Trophoblast cell (in vitro differentiated cells and primary cell): ENCODE results near the gene SRSF9.

Experiments used
- DNase-seq, 2 donors: peaks; one replicate each; pipeline ENCODE4 v3.0.0-alpha.2; 2016
- H2AFZ ChIP-seq: 2 replicates; pipeline ENCODE4 v1.6.1; 2013; ENCODE audit warnings: low read length, moderate library complexity, mild to moderate bottlenecking; ENCODE audit not compliant: insufficient read depth, poor library complexity
- H2AK5ac ChIP-seq: 2 replicates; pipeline ENCODE4 v1.6.1; 2013; ENCODE audit warnings: mild to moderate bottlenecking, low read length
- H2BK120ac ChIP-seq: 2 replicates; pipeline ENCODE4 v1.6.1; 2013; ENCODE audit warnings: low read length, mild to moderate bottlenecking, moderate library complexity; ENCODE audit not compliant: insufficient read depth, poor library complexity
- H2BK12ac ChIP-seq: 2 replicates; pipeline ENCODE4 v1.6.1; 2013; ENCODE audit warnings: mild to moderate bottlenecking, low read length, moderate library complexity
- H2BK5ac ChIP-seq: 2 replicates; pipeline ENCODE4 v1.6.1; 2013; ENCODE audit warnings: low read length, low read depth, moderate library complexity, mild to moderate bottlenecking; ENCODE audit not compliant: poor library complexity
- H3K14ac ChIP-seq: 2 replicates; pipeline ENCODE4 v1.6.1; 2013; ENCODE audit warnings: mild to moderate bottlenecking, low read length
- H3K18ac ChIP-seq: 2 replicates; pipeline ENCODE4 v1.6.1; 2013; ENCODE audit warnings: mild to moderate bottlenecking, low read length
- H3K23ac ChIP-seq: 2 replicates; pipeline ENCODE4 v1.6.1; 2013; ENCODE audit warnings: low read length
- H3K27ac ChIP-seq: 2 replicates; pipeline ENCODE4 v1.5.1; 2013; ENCODE audit warnings: low read depth, mild to moderate bottlenecking, inconsistent platforms, low read length, moderate library complexity
- H3K27me3 ChIP-seq: 2 replicates; pipeline ENCODE4 v1.6.1; 2013; ENCODE audit warnings: inconsistent platforms, mild to moderate bottlenecking, low read length, moderate library complexity; ENCODE audit not compliant: insufficient read depth
- H3K36me3 ChIP-seq, 2 experiments: 1 replicate in 1 of 2; 2 replicates in 1 of 2; pipeline ENCODE4 v1.6.1; 2013; ENCODE audit warnings: low read length in 2 of 2, mild to moderate bottlenecking in 2 of 2, moderate library complexity in 1 of 2; ENCODE audit not compliant: insufficient read depth in 2 of 2, control insufficient read depth in 1 of 2
- H3K4ac ChIP-seq: 2 replicates; pipeline ENCODE4 v1.6.1; 2013; ENCODE audit warnings: low read depth, mild to moderate bottlenecking, low read length, moderate library complexity
- H3K4me1 ChIP-seq, 2 experiments: 1 replicate in 1 of 2; 2 replicates in 1 of 2; pipeline ENCODE4 v1.6.1; 2013; ENCODE audit warnings: low read length in 2 of 2, mild to moderate bottlenecking in 2 of 2, moderate library complexity in 1 of 2; ENCODE audit not compliant: insufficient read depth in 2 of 2, control insufficient read depth in 1 of 2
- H3K4me2 ChIP-seq: 2 replicates; pipeline ENCODE4 v1.6.1; 2013; ENCODE audit warnings: inconsistent platforms, mild to moderate bottlenecking, low read length, moderate library complexity
- H3K4me3 ChIP-seq: 2 replicates; pipeline ENCODE4 v1.5.1; 2013; ENCODE audit warnings: mild to moderate bottlenecking, low read depth, low read length, inconsistent platforms
- H3K79me1 ChIP-seq: one replicate; pipeline ENCODE4 v1.6.1; 2013; ENCODE audit warnings: low read length
- H3K79me2 ChIP-seq: 2 replicates; pipeline ENCODE4 v1.6.1; 2013; ENCODE audit warnings: low read length, mild to moderate bottlenecking; ENCODE audit not compliant: control insufficient read depth, insufficient read depth, poor library complexity
- H3K9ac ChIP-seq: 2 replicates; pipeline ENCODE4 v1.6.1; 2013; ENCODE audit warnings: mild to moderate bottlenecking, low read length
- H3K9me3 ChIP-seq: 2 replicates; pipeline ENCODE4 v1.6.1; 2013; ENCODE audit warnings: low read depth, mild to moderate bottlenecking, control low read depth, inconsistent platforms, low read length; ENCODE audit not compliant: insufficient read depth
- H4K12ac ChIP-seq: 2 replicates; pipeline ENCODE4 v1.6.1; 2013; ENCODE audit warnings: low read depth, mild to moderate bottlenecking, low read length, moderate library complexity
- H4K8ac ChIP-seq: 2 replicates; pipeline ENCODE4 v1.6.1; 2013; ENCODE audit warnings: low read depth, mild to moderate bottlenecking, low read length, moderate library complexity
- H4K91ac ChIP-seq: one replicate; pipeline ENCODE4 v1.6.1; 2013; ENCODE audit warnings: low read depth, mild to moderate bottlenecking, low read length, moderate library complexity
- WGBS: extraction: QIAGEN DNeasy Blood & Tissue Kit; methylation state at CpG from one replicate; pipeline ENCODE4 v1.1.7; 2013; ENCODE audit warnings: missing lambda C conversion rate; ENCODE audit not compliant: insufficient read length, insufficient coverage; ENCODE audit errors: extremely low coverage; 5-methylcytosine and 5-hydroxymethylcytosine counted together

SRSF9 gene

GRCh38 chr12:120480211-120480610, 10.7 kb upstream of the SRSF9 start:
- Histone ChIP-seq H3K36me3 (no peaks in the 10 kb centered on the region), H2BK120ac (no peak overlapping the region), H4K8ac (no peak overlapping the region), H2AFZ (no peak overlapping the region), H3K23ac (no peak overlapping the region), H3K27me3 (no peaks in the 10 kb centered on the region), H3K9ac (no peak overlapping the region), H2BK12ac (no peak overlapping the region), H4K12ac (no peak overlapping the region), H3K4me1 (peaks cover 0 to 2% of the 10 kb centered on the region in 2 experiments), H3K79me1 (no peaks in the 10 kb centered on the region), H3K27ac (no peak overlapping the region), H3K9me3 (no peaks in the 10 kb centered on the region), H2BK5ac (no peak overlapping the region), H3K79me2 (no peaks in the 10 kb centered on the region), H4K91ac (no peak overlapping the region), H3K4me2 (no peak overlapping the region), H3K4me3 (no peak overlapping the region), H3K18ac (peak overlapping the region; percentile 5), H2AK5ac (no peak overlapping the region), H3K14ac (no peak overlapping the region), H3K4ac (no peak overlapping the region)
- no peak for DNase-seq
- WGBS: no CpG with 5 or more reads among the region's 1 CpG

GRCh38 chr12:120479458-120479857, 9.9 kb upstream of the SRSF9 start:
- Histone ChIP-seq H3K27me3 (no peaks in the 10 kb centered on the region), H4K12ac (no peak overlapping the region), H3K18ac (no peak overlapping the region), H3K27ac (no peak overlapping the region), H3K4me1 (peaks cover 0 to 6% of the 10 kb centered on the region in 2 experiments), H3K4me2 (no peak overlapping the region), H3K14ac (no peak overlapping the region), H2BK5ac (no peak overlapping the region), H3K79me2 (no peaks in the 10 kb centered on the region), H2AK5ac (no peak overlapping the region), H4K8ac (no peak overlapping the region), H3K9ac (no peak overlapping the region), H4K91ac (no peak overlapping the region), H3K79me1 (no peaks in the 10 kb centered on the region), H3K9me3 (no peaks in the 10 kb centered on the region), H3K4ac (no peak overlapping the region), H2AFZ (no peak overlapping the region), H2BK12ac (no peak overlapping the region), H3K36me3 (no peaks in the 10 kb centered on the region), H3K23ac (no peak overlapping the region), H2BK120ac (no peak overlapping the region), H3K4me3 (no peak overlapping the region)
- no CpG with 5 or more reads among the region's 1 CpG for WGBS
- no peak for DNase-seq

- Histone ChIP-seq H3K14ac (no peak overlapping the region), H4K12ac (no peak overlapping the region), H3K9ac (no peak overlapping the region), H3K4me3 (no peak overlapping the region), H3K18ac (no peak overlapping the region), H3K4me1 (peaks cover 6 to 11% of the 10 kb centered on the region in 2 experiments), H2BK5ac (no peak overlapping the region), H2AK5ac (no peak overlapping the region), H3K27me3 (no peaks in the 10 kb centered on the region), H2AFZ (no peak overlapping the region), H2BK120ac (no peak overlapping the region), H3K23ac (no peak overlapping the region), H3K4me2 (no peak overlapping the region), H3K27ac (no peak overlapping the region), H4K91ac (no peak overlapping the region), H3K36me3 (no peaks in the 10 kb centered on the region), H3K79me1 (no peaks in the 10 kb centered on the region), H3K9me3 (no peaks in the 10 kb centered on the region), H2BK12ac (no peak overlapping the region), H4K8ac (no peak overlapping the region), H3K79me2 (no peaks in the 10 kb centered on the region), H3K4ac (no peak overlapping the region)
- DNase-seq: no peak
- WGBS: no CpG with 5 or more reads among the region's 1 CpG
Measured at GRCh38 chr12:120475643-120476042, 6.1 kb upstream of the SRSF9 start.

- peak; percentile 91 to 96 for DNase-seq
Measured at GRCh38 chr12:120474616-120474960, 5.0 kb upstream of the SRSF9 start.

More at GRCh38 chr12:120474616-120474960, 5.0 kb upstream of the SRSF9 start:
- H3K4me1 ChIP-seq: peaks cover 10 to 18% of the 10 kb centered on the region in 2 experiments
- no peak overlapping the region for H2BK5ac ChIP-seq
- no peak overlapping the region for H2BK12ac ChIP-seq
- no peak overlapping the region for H4K91ac ChIP-seq
- WGBS: no CpG with 5 or more reads among the region's 2 CpGs
- no peaks in the 10 kb centered on the region for H3K27me3 ChIP-seq
- no peak overlapping the region for H4K8ac ChIP-seq
- H3K4ac ChIP-seq: no peak overlapping the region
- H3K4me3 ChIP-seq: no peak overlapping the region
- peaks cover 2% of the 10 kb centered on the region for H3K79me1 ChIP-seq
- H3K9ac ChIP-seq: no peak overlapping the region
- no peak overlapping the region for H2BK120ac ChIP-seq
- H3K14ac ChIP-seq: no peak overlapping the region
- no peak overlapping the region for H3K18ac ChIP-seq
- peak overlapping the region; percentile 17 for H3K27ac ChIP-seq
- no peak overlapping the region for H3K23ac ChIP-seq
- H3K79me2 ChIP-seq: peaks cover 2% of the 10 kb centered on the region
- H2AFZ ChIP-seq: no peak overlapping the region
- H3K9me3 ChIP-seq: no peaks in the 10 kb centered on the region
- H3K4me2 ChIP-seq: peak overlapping the region; percentile 31
- H3K36me3 ChIP-seq: no peaks in the 10 kb centered on the region
- H4K12ac ChIP-seq: no peak overlapping the region
- H2AK5ac ChIP-seq: no peak overlapping the region
